ENCODE data around the gene GCHFR.

The GCHFR gene

DNA sequence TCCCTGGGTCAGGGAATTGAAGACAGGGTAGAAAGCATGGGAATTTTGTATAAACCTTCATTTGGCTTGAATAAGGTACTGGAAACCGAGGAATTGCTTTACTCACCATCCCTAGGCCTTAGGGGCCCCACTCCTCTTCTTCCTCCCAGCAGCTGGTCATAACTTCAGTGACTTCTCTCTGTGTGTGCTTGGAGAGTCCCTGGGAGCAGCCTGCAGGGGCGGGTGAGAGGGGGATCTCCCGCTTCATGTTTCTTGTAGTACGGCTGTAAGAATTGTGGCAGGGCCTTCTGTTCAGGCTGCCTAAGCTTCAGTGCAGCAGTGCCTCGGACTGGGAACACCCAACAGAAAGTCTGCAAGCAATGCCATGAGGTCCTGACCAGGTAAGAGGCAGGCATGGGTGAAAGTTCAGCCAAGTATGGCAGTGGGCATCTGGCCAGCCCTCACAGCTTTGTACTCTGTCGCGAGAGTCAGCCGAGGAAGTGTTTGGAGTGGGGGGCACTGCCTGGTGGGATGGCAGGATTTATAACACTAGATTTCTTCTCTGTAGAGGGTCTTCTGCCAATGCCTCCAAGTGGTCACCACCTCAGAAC lies 45.1 kb downstream of the GCHFR start:
- DNase-seq (ENCODE audit: low spot score): no peak

DNA sequence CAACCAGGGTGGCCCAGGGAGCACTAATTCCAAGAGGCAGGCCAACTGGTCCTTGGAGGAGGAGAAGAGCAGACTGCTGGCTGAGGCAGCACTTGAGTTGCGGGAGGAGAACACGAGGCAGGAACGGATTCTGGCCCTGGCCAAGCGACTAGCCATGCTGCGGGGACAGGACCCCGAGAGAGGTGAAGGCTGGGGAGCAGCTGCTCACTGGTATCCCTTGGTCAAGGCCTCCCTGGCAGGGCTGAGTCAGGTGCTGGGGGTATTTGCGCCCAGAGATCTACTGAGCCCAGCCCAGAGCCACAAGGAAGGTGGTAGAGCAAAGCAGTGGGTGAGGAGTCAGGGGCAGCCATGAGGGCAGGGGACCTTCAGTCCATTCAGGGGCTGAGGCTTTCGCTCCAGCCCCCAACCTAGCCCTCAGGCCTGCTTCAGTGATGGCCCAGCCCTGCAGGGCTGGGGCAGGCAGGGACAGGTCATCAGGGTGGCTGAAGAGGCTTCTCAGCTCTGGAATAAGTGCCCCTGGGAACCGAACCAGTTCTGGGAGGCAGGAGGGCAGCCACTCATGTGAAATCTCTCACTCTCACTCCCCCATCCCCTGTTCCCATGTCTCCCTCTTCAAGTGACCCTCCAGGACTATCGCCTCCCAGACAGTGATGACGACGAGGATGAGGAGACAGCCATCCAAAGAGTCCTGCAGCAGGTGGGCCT lies 49.0 kb downstream of the GCHFR start:
- DNase-seq (ENCODE audit: low spot score): no peak

DNA sequence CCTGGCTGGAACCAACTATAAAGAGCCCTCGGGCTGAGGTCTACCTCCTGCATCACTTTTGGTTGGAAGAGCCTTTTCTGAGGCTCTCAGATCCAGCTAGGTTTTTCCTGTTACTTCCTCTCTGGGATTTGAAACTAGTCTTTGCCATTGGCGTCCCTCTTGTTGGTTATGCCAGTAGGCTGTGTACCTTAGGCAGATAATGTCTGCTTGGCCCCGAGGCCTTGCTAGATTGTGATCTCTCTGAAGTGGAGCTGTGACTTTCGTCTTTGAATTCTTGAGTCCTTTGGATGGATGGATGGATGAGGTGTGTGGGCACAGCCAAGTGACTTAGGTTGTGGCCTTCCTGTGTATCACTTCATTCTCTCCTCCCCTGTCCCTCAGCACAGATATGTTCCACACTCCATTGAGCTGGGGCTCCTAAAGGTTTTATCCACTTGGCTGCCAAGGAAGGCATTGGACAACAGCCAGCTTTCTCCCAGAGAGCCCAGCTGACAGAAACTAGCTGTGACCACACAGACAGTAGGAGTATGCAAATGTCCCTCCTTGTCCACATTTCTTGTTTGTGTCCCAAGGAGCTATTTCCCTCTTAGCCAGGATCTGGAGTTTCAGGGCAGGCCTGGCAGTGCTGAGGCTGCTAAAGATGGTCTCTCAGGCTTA lies 51.3 kb downstream of the GCHFR start:
- DNase-seq (ENCODE audit: low spot score): no peak
